Hepatocyte (in vitro differentiated cells): ENCODE measurements around the gene ROBO1.
"Not testable (repeated sequence)": the region's sequence is repeated elsewhere in the genome, so short reads cannot be mapped to it uniquely, and the experiment has no call there.

Experiments
- CTCF ChIP-seq: fragments of 200-600 bp; sonication (generic); IDR thresholded peaks from 2 replicates; pipeline ENCODE4 v1.5.1; 2016; ENCODE audit warnings: antibody characterized with exemption, mild to moderate bottlenecking; ENCODE audit not compliant: poor library complexity
- EZH2 ChIP-seq: fragments of 200-600 bp; sonication (generic); IDR thresholded peaks from 2 replicates; pipeline ENCODE4 v1.6.1; 2016; ENCODE audit warnings: antibody characterized with exemption, mild to moderate bottlenecking, borderline replicate concordance
- EZH2phosphoT487 ChIP-seq: fragments of 200-600 bp; sonication (generic); IDR thresholded peaks from one replicate; pipeline ENCODE4 v1.6.1; 2018; ENCODE audit warnings: antibody characterized with exemption, mild to moderate bottlenecking, low read depth, moderate library complexity; ENCODE audit not compliant: unreplicated experiment, severe bottlenecking

GRCh38 chr3:78884567-78884966 is 883.2 kb downstream of the ROBO1 start:
- TF ChIP-seq CTCF, EZH2phosphoT487, EZH2: not testable (repeated sequence)
